HG02642 (cell line): Measurements from ENCODE around the gene CTU1.

Experiments used
- ATAC-seq: cut with Tn5 transposase; IDR thresholded peaks from one replicate; pipeline ENCODE4 v1.9.1; 2021; ENCODE audit warnings: mild to moderate bottlenecking; ENCODE audit not compliant: unreplicated experiment, poor library complexity

CTU1 gene

DNA sequence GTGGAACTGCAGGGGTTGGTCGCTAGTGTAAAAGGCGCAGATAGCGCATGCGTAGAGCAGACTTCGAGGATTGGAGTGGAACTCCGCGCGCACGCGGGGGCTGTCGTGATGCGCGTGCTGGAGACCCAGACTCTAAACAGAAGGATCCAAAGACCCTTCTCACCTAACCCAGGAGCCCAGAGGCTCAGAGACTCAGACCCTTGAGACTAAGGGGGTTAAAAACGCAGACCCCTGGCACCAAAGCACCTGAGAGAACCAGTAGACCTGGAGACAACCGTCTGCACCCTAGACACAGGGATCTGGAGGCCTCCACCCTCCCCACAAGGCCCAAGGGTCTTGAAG lies 567 bp upstream of the CTU1 start:
- peak; percentile 44 for ATAC-seq

DNA sequence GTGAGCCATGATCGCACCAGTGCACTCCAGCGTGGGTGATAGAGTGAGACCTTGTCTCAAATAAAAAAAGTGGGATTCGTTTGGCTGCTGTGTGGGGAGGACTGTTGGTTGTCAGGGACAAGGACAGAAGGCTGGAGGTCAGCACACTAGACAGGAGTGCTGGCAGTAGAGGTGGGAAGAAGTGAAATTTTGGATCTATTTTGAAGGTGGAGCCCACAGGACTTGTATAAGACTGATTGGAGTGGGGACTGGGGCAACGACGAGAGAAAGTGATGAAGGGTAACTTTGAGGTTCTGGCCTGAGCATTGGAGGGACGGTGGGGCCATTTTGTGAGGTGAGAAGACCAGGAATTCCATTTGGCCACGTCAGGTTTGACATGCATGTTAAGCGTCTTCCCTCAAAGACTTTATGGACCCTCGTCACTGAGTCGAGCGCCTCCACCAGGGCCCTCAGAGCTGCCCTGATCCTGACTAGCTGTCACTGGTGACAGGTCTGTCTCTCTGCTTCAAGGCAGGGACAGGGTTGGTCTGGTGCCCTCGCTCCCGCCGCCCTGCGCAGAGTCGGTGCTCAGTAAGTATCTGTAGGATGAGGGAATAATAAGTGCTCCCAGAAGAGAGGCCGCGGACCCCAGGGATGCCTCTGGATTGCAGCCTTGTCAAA lies 673 bp downstream of the CTU1 start:
- ATAC-seq, result no peak

DNA sequence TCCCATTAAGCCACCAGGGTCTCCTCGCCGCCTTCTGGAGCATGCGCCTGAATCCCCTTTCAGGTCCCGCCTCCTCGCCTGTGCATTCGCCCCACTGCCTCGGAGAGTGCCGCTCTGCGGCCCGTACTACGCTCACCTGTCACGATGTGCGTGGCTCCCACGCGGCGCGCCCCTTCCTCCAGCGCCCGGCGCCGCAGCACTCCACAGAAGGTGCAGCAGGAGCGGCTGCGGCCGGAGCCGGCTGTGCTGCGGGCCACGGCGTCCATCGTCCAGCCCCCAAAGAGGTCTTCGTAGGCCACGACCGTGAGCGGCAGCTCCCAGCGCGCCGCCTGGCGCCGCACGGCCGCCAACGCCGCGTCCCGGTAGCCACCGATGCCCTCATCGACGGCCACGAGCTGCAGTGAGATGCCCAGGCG lies 4.3 kb downstream of the CTU1 start:
- ATAC-seq, result no peak

DNA sequence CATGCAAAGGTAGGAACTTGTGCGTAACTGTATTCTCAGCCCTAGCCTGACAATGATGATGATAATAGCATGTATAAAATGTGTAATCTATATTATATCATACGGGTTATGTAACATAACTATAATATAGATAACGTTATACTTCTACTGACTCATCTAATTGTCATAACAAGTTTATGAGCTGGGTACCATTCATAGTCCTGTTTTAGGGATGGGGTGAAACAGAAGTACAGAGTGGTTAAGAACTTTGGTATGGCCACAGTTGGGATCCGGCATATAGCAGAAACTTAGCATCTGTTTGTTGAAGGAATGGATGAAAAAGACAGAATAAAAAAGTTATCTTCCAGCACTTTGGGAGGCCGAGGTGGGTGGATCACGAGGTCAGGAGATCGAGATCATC lies 5.2 kb downstream of the CTU1 start:
- no peak for ATAC-seq

DNA sequence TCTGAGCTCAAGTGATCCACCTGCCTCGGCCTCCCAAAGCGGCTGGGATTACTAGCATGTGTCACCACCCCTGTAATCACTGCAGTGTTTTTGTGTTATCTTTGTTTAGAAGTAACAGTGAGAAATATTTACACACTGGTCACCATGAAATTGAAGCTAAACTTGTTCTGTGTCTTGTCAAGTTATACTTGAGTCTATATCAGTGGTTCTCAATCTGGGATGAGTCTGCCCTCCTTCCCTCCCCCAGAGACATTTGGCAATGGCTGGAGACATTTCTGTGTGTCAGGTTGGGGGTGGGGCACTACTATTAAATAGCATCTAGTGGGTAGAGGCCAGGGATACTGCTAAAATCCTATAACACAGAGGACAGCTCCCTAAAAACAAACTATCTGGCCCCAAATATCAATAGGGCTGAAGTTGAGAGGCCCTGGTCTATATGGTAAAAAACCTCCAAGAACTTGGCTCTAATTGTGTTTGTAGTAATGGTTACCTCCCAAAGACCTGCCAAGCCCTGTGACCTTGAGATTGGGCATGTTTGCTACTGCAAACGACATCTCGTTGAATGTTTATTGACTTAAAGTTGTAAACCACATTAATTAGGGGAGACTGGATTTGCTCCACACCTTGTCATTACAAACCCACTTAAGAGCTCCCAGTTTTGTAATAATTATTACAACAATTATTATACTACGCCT lies 6.9 kb downstream of the CTU1 start:
- ATAC-seq, result no peak

DNA sequence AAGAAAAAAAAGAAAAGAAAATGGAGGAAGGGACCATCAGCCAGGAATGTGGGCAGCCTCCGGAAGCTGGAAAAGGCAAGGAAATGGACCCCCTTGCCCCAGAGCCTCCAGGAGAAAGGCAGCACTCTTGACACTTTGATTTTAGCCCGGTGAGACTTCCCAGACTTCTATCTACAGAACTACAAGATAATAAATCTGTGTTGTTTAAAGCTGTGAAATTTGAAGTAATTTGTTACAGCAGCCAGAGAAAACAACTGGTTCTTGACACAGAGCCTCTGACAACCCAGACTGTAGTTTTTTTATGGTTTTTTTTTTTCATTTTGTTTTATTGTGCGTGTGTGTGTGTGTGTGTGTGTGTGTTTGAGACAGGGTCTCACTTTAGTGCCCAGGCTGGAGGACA lies 7.6 kb downstream of the CTU1 start:
- ATAC-seq, result no peak

DNA sequence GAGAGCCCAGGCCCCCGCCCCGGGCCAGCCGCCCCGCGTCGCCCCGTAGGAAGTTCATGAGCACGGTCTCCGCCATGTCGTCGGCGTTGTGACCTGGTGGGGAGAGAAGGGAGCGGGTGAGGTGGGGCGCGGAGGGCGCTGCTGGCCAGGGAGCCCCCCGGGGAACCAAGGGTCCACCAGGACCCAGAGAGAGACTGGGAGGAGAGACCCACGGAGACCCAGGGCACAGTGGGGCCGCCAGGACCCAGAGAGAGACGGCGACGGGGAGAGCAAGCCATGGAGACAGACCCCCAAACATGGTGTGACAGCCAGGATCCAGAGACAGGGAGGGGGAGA lies 9.2 kb downstream of the CTU1 start:
- no peak for ATAC-seq

DNA sequence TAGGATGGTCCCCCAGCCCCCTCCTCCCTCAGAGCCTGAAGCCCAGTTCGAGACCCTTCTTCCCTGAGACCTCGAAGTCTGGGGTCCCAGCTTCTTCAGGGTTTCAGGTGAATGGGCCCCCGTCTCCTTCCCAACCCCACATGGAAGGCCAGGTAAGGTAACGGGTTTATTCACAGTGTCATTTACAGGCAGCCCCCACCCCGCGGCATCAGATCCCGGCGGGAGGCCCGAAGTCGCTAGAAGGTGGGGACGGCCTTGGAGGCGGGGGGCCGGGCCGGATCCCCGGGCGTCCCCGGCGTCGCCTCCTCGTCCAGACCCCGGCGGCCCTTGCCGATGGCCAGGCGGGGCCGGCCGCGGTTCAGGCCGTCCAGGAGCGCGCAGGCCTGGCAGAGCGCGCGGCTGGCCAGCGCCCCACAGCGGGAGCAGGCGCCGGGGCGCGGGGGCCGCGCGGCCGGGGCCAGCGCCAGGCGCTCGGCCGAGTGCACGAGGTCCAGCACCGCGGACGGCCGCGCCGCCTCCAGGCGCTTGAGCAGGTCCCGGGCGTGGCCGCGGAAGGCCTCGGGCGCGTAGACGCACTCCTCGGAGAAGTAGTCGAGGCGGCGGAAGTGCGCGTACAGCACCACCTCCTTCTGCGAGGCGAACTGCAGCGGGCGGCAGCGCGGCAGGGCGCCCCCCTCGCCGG lies 9.7 kb downstream of the CTU1 start:
- ATAC-seq, result no peak

DNA sequence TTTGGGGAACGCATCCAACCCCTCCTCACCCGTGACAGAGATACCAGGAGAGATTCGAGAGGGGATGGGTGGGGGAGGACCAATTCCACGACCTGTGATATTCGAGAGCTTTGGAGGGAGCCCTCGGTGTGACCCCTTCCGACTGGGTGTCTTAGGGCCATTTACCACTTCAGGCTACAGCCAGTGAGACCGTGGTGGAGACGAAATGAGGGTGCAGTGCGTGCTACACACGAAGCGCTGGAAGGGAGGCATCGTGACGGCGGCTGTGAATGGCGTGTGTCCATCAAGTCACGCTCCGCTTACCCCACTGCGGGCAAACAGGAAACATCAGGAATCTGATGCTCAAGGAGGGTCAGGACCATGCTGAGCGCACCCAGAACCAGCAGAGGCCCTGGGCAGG lies 10.4 kb downstream of the CTU1 start:
- no peak for ATAC-seq

DNA sequence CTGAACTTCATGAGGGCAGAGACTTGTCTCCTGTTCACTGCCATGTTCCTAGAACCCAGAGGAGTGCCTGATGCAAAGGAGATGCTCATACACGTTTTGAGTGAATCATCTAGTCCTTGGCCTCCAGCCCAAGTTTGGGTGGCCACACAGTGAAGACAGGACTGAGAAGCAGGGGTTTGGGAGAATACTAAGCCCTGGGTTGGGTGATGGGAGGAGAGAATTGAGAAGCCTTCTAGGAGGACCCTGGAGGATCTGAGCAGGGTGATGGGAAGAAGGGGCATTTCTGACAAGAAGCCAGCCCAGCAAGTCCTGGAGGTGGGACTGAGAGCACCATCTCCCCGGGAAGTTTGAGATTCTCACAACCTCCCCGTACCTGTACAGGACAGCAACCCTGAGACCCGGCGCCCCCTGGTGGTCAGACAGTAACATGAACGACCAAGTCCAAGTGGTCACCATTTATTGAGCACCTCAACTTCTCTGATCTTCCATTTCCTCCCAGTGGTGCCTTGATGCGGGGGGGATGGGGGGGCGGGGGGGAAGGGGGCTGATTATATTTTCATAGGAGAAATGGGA lies 11.0 kb downstream of the CTU1 start:
- ATAC-seq, result no peak

DNA sequence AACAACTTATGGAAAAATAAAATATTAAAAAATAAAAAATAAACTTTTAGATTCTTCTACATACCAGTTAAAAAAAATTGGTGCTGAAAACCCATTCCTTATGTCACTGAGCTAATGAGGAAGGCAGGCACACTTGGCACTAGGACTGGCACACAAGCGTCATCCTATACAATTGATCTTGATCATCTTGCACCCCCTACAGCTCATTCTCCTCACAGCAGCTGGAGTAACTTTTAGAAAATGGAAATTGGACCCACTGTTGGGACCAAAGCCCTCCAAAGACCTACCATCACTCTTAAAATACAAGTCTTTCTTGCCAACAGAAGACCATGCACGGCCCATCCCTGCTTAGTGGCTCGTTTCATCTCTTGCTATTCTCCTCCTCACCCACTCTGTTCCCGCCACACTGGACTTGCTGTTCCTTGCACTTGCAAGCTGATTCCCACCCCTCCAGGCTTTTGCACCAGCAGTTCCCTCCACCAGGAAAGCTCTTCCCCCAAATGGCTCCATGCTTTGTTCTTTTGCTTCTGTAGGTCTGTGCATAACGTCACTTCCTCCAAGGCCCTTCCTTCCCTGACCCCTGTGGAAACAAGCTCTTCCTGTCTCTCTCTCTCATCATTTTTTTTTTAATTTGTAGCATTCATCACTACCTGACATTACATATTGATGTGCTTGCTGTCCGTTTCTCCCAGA lies 11.6 kb downstream of the CTU1 start:
- ATAC-seq, result no peak

DNA sequence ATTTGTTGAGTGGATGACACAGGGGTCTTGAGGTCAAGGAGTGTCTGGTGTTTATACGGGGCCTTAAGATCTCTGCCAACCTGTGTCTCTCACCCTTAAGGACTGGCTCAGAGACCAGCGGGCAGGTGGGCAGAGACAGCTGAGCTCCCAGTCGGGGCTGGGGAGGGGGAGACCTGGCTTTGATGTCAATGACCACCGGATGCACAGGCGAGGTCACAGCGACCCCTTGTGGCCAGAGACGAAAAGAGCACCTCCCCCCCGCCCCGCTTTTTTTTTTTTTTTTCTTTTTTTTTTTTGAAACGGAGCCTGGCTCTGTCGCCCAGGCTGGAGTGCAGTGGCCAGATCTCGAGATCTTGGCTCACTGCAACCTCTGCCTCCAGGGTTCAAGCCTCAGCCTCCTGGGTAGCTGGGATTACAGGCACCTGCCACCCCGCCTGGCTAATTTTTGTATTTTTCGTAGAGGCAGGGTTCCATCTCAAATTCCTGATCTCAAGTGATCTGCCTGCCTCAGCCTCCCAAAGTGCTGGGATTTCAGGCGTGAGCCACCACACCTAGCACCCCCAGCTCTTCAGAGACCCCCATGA lies 13.4 kb downstream of the CTU1 start:
- no peak for ATAC-seq

DNA sequence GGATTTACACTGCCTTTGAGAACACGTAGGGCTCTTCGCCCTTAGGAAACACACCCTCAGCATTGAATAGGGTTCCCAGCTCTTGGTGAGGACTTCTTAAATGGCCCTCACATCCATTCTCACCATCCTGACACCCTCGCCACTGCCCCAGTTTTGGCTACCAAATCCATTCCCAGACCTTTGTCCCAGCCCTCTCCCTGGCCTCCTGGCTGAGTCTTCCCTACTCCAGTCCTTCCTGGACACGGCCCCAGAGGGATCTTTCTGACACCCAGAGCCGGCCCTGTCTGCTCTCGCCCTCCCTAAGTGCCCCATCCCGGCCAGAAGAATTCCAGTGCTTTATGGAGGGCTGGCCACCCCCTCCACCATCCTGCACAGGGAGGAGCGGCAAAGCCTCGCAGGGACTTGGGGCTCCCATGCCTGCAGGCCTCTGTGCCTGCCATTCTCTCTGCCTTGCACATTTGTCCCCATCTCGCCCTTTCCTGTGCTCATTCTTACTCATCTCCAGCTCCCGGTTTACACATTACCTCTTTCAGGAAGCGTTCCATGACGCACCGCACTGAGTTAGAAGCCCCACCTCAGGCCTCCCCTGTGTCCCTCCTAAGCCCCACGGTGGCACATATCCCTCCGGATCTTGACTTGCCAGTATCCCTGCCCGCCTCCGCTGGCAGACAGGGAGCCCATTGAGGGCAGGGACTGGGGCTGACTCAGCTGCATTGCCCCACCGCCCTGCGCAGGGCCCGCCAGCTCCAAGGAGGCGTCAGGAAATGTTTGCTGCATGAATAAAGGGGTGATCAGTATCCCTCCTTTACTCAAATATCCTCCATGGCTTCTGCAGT lies 14.5 kb downstream of the CTU1 start:
- ATAC-seq, result no peak

DNA sequence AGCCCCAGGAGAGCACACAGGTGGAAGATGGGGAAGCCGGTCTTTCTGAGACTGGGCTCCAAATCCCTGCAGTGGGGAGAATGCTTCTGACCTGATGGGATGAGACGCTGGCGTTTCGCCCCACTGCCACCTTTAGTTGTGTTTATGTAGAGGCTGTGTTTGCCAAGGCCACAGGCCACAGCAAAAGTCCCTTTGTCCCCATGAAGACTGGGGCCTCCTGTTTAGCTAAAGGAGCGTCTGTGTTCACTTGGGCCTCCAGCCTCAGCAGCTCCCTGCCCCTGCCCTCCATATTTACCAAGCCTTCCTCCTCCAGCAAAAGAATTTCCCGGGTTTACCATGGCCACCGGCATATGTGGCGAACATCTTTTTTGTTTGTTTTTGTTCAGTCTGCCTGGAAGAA lies 15.1 kb downstream of the CTU1 start:
- no peak for ATAC-seq

DNA sequence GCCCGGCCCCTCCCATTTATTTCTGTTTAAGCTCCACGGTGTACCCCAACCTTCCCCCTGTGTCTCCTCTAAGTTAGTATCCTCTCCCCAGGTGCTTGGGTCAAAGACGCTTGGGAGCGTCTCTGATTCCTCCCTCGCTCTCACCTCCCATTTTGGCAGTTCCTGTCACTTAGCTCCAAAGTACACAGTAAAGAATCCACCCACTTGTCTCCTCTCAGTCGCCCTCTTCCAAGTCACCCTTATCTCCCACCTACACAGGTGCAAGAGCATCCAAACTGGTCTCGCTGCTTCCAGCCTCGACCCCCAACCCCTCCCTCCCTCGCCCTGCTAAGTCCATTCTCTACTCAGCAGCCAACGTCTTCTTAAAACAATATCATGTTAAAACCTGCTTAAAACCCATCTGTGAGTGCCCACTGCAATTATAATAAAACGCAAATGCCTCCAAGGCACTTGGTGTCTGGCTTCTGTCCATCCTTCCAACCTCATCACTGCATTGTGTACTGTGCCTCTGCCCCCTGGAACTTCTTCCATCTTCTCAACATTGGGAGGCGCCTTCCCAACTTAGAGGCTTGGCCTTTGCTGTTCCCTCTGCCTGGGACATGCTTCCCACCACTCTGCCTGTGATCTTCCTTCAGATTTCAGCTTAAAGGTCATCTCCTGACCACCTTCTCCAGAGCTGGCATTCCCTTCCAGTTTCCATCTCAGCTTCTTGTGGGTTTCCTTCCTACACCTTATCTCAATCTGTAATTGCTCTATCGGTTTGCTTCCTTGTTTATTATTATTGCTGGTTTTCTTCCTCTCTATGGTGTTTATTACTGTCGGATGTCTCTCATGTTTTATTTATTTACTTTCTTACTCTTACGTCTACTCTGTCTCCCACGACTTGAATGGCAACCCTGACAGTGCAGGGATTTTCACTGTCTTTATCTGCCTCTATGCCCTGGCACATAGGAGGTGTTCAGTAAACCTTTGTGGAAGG lies 16.0 kb downstream of the CTU1 start:
- ATAC-seq, result no peak

DNA sequence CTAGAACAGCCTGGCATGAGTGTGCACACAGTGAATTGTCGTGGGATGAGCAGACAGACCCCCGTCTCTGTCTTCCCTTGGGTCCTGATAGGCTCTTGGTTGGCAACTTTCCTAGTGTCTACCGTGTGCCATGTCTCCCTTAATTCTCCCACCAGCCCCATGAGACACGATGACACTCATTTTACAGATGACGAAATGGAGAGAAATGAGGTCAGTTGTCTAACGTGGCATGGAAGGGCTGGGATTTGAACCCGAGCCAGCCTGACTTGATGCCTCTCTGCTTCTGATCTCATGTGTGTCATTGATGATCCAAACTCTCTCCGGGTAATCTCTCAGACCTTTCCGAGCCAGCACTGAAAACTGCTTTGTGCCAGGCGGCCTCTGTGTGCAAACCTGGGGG lies 17.1 kb downstream of the CTU1 start:
- no peak for ATAC-seq

DNA sequence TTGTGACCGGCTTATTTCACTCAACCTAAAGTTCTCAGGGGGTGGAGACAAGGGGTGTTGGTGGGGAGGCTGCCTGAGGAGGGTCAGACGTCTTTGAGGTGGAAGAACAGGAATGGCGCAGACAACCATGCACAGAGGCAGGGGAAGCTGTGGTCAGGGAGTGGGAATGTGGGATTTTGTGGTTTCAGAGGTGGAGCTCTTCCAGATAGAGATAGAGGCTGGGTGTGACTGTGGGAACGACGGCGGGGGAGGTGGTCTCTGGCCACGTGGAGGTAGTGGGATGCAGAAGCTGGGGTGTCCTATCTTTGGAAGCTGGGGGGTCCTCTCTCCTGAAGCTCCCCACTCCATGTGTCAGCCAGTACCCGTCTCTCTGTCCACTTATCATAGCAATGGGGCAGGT lies 17.7 kb downstream of the CTU1 start:
- no peak for ATAC-seq

DNA sequence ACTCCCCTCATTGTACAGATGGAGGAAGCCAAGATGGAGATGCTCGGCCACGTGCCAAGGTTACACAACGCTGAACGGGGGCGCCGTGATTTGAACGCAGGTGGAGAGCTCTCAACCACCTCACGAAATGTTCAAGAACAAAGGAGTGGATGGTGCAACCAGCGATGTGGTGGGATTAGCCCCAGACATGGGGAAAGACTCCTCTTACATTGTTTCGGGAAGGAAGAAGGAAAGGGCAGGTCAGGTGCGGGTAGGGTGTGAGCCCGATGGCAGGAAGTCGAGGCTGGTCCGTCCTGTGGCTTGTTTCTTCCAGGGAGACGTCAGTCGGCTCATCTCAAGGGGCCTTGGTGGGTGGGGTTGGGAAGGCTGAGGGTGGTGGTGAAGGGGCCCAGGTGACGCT lies 18.4 kb downstream of the CTU1 start:
- ATAC-seq, result no peak
